ENCODE measurements around the gene RNASE11. TPM values are rescaled to one million over a fixed set of nuclear protein-coding genes. Genes with fewer than 3 reads are reported as not detected.
A peak's percentile ranks its signal among the peaks of the same experiment; 100 is the strongest.
"Not testable (repeated sequence)": the region's sequence is repeated elsewhere in the genome, so short reads cannot be mapped to it uniquely, and the experiment has no call there.

RNASE11 gene
- total and polyA plus RNA-seq, 12 donors, result not detected

DNA sequence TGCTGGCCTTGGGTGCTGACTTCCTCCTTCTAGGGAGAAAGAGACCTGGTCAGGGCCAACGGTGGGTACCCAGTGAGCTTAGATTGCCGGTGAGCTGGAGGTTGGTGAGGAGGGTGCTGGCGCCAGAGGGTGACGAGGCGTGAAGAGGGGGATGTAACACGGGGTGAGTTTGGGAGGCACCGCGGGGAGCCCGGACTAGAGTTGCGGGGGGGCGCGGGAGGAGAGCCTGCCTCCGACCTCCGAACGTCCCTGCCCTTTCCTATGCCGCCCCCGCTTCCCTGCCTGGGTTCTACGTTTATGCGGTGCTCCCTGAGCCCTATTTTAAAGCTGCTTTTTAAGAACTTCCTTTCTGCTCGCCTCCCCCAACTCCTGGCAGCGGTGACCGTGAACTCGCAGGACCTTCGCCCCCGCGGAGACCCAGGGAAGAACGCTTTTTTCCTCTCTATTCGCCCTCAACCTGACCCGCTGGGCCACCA lies 35.1 kb upstream of the RNASE11 start:
- DNase-seq, result no peak
- Histone ChIP-seq H3K9me3 (peaks cover 0 to 11% (median 0%) of the 10 kb centered on the region in 11 donors), H3K27ac (no peak overlapping the region), H3K4me3 (peak overlapping the region in 2 of 10 donors; percentile 16 to 30), H3K36me3 (no peaks in the 10 kb centered on the region), H3K4me1 (peaks cover 0 to 52% (median 19%) of the 10 kb centered on the region in 9 donors), H3K27me3 (peaks cover 0 to 76% (median 13%) of the 10 kb centered on the region in 7 donors)
- peak in 2 of 8 donors; percentile 7 to 56 for ATAC-seq
- 19 to 22% methylated on average over 29 of the region's 29 CpGs for WGBS, 2 donors
- TF ChIP-seq CTCF (IDR thresholded peaks at IDR 0.05), result no peak
- intact Hi-C loops (cut with DNase I), result no loop called here

DNA sequence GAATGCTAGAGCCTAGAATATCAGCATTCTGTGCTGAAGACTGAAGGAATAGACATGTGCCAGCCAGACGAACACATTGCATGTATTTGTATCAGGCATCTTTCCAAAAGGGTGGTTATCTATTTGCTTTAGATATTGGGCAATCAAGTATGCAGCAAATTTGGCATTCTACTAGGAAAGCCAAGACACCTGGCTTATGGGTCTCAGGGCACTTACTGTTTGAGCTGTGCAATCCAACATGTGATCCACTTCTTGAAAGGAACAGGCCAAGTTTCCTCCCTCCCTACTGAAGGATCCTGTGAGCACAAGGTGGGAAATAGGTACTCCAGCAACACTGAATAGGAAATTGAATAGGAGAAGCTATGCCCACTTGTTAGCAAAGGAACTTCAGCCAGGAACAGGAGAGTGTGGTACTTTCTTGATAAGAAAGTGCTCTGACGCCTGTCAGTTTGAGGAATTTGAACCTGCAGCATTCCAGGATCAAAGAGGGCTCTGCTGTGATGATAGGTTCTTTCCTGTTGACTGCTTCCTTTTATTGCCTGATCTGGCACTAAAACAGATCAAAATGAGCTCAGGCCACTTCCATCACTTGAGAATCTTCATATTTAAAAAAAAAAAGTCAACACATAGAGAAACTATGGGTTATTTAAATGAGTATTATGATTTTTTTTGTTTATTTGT lies 33.1 kb upstream of the RNASE11 start:
- DNase-seq (no peak), ATAC-seq (no peak)
- H3K4me1 ChIP-seq, result peaks cover 0 to 43% (median 15%) of the 10 kb centered on the region in 9 donors
- H3K4me3 ChIP-seq, result no peak overlapping the region
- WGBS, 2 donors, result 62% methylated on average over 2 of the region's 2 CpGs
- no peaks in the 10 kb centered on the region for H3K36me3 ChIP-seq
- H3K9me3 ChIP-seq, result peaks cover 0 to 11% (median 0%) of the 10 kb centered on the region in 11 donors
- H3K27me3 ChIP-seq, result peaks cover 0 to 57% (median 7%) of the 10 kb centered on the region in 7 donors
- no peak for TF ChIP-seq CTCF (IDR thresholded peaks at IDR 0.05)
- intact Hi-C loops (cut with DNase I), result no loop called here
- no peak overlapping the region for H3K27ac ChIP-seq

DNA sequence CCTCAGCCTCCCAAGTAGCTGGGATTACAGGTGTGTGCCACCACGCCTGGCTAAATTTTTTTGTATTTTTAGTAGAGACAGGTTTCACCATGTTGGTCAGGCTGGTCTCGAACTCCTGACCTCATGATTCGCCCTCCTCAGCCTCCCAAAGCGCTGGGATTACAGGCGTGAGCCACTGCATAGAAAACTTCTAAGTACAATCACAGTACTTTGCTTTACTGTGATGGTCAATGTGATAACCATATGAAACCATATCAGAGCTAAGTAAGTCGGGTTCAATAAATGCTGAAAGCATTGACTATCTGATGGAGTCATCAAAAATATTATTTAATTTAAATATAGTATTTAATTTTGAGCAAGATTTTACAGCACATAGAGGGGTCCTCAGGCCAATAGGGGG lies 31.9 kb upstream of the RNASE11 start:
- not testable (repeated sequence) for H3K4me3 ChIP-seq, H3K36me3 ChIP-seq, DNase-seq, H3K27ac ChIP-seq, ATAC-seq
- Histone ChIP-seq H3K27me3 (peaks cover 0 to 45% (median 6%) of the 10 kb centered on the region in 7 donors), H3K4me1 (peaks cover 0 to 32% (median 10%) of the 10 kb centered on the region in 9 donors), H3K9me3 (peaks cover 0 to 11% (median 0%) of the 10 kb centered on the region in 11 donors)
- WGBS, 2 donors, result 90 to 93% methylated on average over 6 of the region's 6 CpGs
- intact Hi-C loops (cut with DNase I), result loop anchor here in 1 of 10 donors (10.0 kb wide), 1 partner anchor 235 kb away; no protein-coding TSS in a partner anchor

DNA sequence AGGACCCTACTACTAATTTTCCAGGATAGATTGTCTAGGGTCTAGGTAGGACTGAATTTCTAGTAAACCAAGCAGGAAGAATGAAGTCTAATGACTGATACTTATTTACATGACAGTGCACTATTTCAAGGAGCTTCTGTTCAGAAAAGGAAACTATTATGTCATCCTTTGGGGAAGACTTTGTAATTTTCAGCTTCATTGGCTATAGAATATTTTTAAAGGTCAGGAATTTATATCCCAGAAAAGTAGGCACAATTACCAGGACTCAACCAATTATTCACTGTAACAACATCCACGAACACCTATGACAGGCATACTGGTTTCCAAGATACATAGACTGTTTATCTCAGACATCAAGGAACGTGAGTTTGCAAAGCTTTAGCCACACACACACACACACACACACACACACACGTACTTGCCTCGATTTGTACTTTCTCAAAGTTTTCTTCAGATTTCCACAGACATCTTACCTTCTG lies 30.5 kb upstream of the RNASE11 start:
- TF ChIP-seq CTCF (IDR thresholded peaks at IDR 0.05), result no peak
- ATAC-seq (no peak), DNase-seq (no peak)
- 57 to 69% methylated on average over 4 of the region's 4 CpGs for WGBS, 2 donors
- Histone ChIP-seq H3K9me3 (no peaks in the 10 kb centered on the region), H3K36me3 (no peaks in the 10 kb centered on the region), H3K27ac (no peak overlapping the region), H3K27me3 (peaks cover 0 to 31% (median 4%) of the 10 kb centered on the region in 7 donors), H3K4me1 (peaks cover 0 to 31% (median 9%) of the 10 kb centered on the region in 9 donors), H3K4me3 (no peak overlapping the region)
- intact Hi-C loops (cut with DNase I), result loop anchor here in 1 of 10 donors (10.0 kb wide), 1 partner anchor 236 kb away; no protein-coding TSS in a partner anchor

Data from heart right ventricle (tissue), 16 donors.